K562 (cell line): Measurements from ENCODE around the gene UFC1. TPM values are rescaled to one million over a fixed set of nuclear protein-coding genes. Genes with fewer than 3 reads are reported as not detected.

ENCODE experiments used
- ATAC-seq: fragments of 200-7000 bp; cut with Tn5 transposase; 3 replicates; pipeline ENCODE4 v1.9.1; 2020; ENCODE audit warnings: moderate library complexity
- BruUV-seq: library from RNA; stranded (reverse); fragments of 400-500 nt; replicated peaks from 2 replicates; lab custom pipeline; 2021; lab: Mats Ljungman, UMichigan
- CTCF ChIA-PET: fragments of 300-600 bp; formaldehyde crosslinking; extraction: SDS; loops from one replicate; lab custom pipeline; 2021; ENCODE audit warnings: low intra/inter-chr PET ratio; lab: Yijun Ruan, JAX
- POLR2A ChIA-PET: fragments of 300-600, 350-650 bp; sonication (Branson Sonifier 250); formaldehyde crosslinking; extraction: SDS; loops from one replicate; lab custom pipeline; 2021; ENCODE audit warnings: antibody characterized with exemption, inconsistent platforms; lab: Yijun Ruan, JAX
- DNase-seq, 4 experiments: peaks; one replicate each; pipeline versions ENCODE4 v3.0.0 to v3.0.0-alpha.2; 2011 to 2018; ENCODE audit warnings: low spot score in 3 of 4, mixed read lengths in 3 of 4; ENCODE audit errors: extremely low read depth in 1 of 4
- FAIRE-seq: peaks from 2 replicates; lab custom pipeline; 2011; peaks lifted over from hg19 to GRCh38; lab: Jason Lieb, UNC
- H2AFZ ChIP-seq: 2 replicates; pipeline ENCODE4 v1.6.0; 2011; ENCODE audit warnings: low read depth, low read length, control low read depth, inconsistent platforms
- H3K27ac ChIP-seq: fragments of 200-600 bp; 3 replicates; pipeline ENCODE4 v1.8.0; 2011; ENCODE audit warnings: low read depth, mild to moderate bottlenecking, control low read depth, inconsistent platforms, low read length, moderate library complexity, mixed read lengths; ENCODE audit errors: extremely low read depth
- H3K27me3 ChIP-seq, 2 experiments: fragments of 300-600 bp in 1 of 2; 2 replicates in 1 of 2; 3 replicates in 1 of 2; pipeline versions ENCODE4 v1.6.0 to v1.8.0; 2011; ENCODE audit warnings: inconsistent platforms in 2 of 2, low read length in 2 of 2, mild to moderate bottlenecking in 1 of 2, mixed read lengths in 1 of 2, moderate library complexity in 1 of 2; ENCODE audit not compliant: control insufficient read depth in 2 of 2, insufficient read depth in 2 of 2
- H3K36me3 ChIP-seq: fragments of 300-600 bp; 3 replicates; pipeline ENCODE4 v1.8.0; 2011; ENCODE audit warnings: mild to moderate bottlenecking, low read length, inconsistent platforms; ENCODE audit not compliant: control insufficient read depth, insufficient read depth
- H3K4me1 ChIP-seq, 2 experiments: fragments of 200-600 bp in 1 of 2; replicated peaks in 1 of 2; 2 replicates in 1 of 2; 3 replicates in 1 of 2; pipeline versions ENCODE4 v1.5.1 to v1.8.0; 2011; ENCODE audit warnings: inconsistent platforms in 2 of 2, low read length in 2 of 2, mild to moderate bottlenecking in 1 of 2, mixed read lengths in 1 of 2, moderate library complexity in 1 of 2; ENCODE audit not compliant: control insufficient read depth in 2 of 2, insufficient read depth in 2 of 2
- H3K4me2 ChIP-seq: 2 replicates; pipeline ENCODE4 v1.6.1; 2011; ENCODE audit warnings: low read length, control low read depth, inconsistent platforms, mixed read lengths; ENCODE audit not compliant: insufficient read depth
- H3K4me3 ChIP-seq: fragments of 200-600 bp; sonication (generic), shearing (Covaris generic); 2 replicates; pipeline ENCODE4 v1.5.1; 2016; ENCODE audit warnings: control low read depth, inconsistent platforms
- H3K79me2 ChIP-seq: fragments of 200-600 bp; 3 replicates; pipeline ENCODE4 v1.8.0; 2011; ENCODE audit warnings: low read length, inconsistent platforms; ENCODE audit not compliant: control insufficient read depth, insufficient read depth
- H3K9ac ChIP-seq, 2 experiments: 2 replicates each; pipeline versions ENCODE4 v1.6.0 to v1.6.1; 2011; ENCODE audit warnings: low read depth in 2 of 2, low read length in 2 of 2, control low read depth in 1 of 2, inconsistent platforms in 1 of 2, mild to moderate bottlenecking in 1 of 2, mixed read lengths in 1 of 2; ENCODE audit not compliant: insufficient read depth in 1 of 2
- H3K9me1 ChIP-seq: one replicate; pipeline ENCODE4 v1.6.0; 2011; ENCODE audit warnings: inconsistent platforms, mild to moderate bottlenecking, low read length, moderate library complexity; ENCODE audit not compliant: control insufficient read depth, insufficient read depth
- H3K9me3 ChIP-seq: replicated peaks from 2 replicates; pipeline ENCODE4 v1.5.1; 2011; ENCODE audit warnings: low read depth, low read length, inconsistent platforms; ENCODE audit not compliant: control insufficient read depth, insufficient read depth
- H4K20me1 ChIP-seq: replicated peaks from 2 replicates; pipeline ENCODE4 v1.6.1; 2011; ENCODE audit warnings: low read length, inconsistent platforms, mixed read lengths; ENCODE audit not compliant: control insufficient read depth, insufficient read depth
- ASH1L ChIP-seq: fragments of 450-650 bp; IDR thresholded peaks from 2 replicates; pipeline ENCODE4 v1.6.1; 2018; ENCODE audit warnings: borderline replicate concordance, mild to moderate bottlenecking, low read depth; ENCODE audit not compliant: partially characterized antibody
- CHD4 ChIP-seq: fragments of 200-600 bp; sonication (generic); IDR thresholded peaks from 3 replicates; pipeline ENCODE4 v1.6.1; 2012; ENCODE audit warnings: low read depth, mild to moderate bottlenecking, mixed read lengths, low read length, inconsistent platforms; ENCODE audit not compliant: insufficient read depth, insufficient replicate concordance, poor library complexity, severe bottlenecking
- CTBP1 ChIP-seq: fragments of 450-650 bp; IDR thresholded peaks from 2 replicates; pipeline ENCODE4 v1.6.1; 2016; ENCODE audit warnings: borderline replicate concordance
- FIP1L1 ChIP-seq: fragments of 200-400 bp; formaldehyde crosslinking; IDR thresholded peaks from 2 replicates; pipeline ENCODE4 v1.6.1; 2018; ENCODE audit warnings: mild to moderate bottlenecking, low read depth, low read length; ENCODE audit not compliant: poor library complexity, severe bottlenecking
- KLF6 ChIP-seq: fragments of 250-450 bp; sonication (Bioruptor Pico); IDR thresholded peaks from 2 replicates; pipeline ENCODE4 v1.4.0; 2020; ENCODE audit warnings: mild to moderate bottlenecking, moderate library complexity, borderline replicate concordance
- MEIS2 ChIP-seq: fragments of 450-650 bp; IDR thresholded peaks from 2 replicates; pipeline ENCODE4 v1.6.1; 2014; ENCODE audit warnings: mild to moderate bottlenecking; ENCODE audit not compliant: partially characterized antibody
- NFE2L1 ChIP-seq: fragments of 450-650 bp; IDR thresholded peaks from 2 replicates; pipeline ENCODE4 v1.6.1; 2016; ENCODE audit warnings: missing genetic modification characterization, low read depth, mild to moderate bottlenecking, missing compliant biosample characterization, moderate library complexity, borderline replicate concordance
- NR2C1 ChIP-seq, 2 experiments: fragments of 450-650 bp; IDR thresholded peaks; 2 replicates each; pipeline ENCODE4 v1.6.1; 2017; ENCODE audit warnings: mild to moderate bottlenecking in 2 of 2, antibody characterized with exemption in 1 of 2, inconsistent platforms in 1 of 2, missing compliant biosample characterization in 1 of 2, missing genetic modification characterization in 1 of 2
- POLR2G ChIP-seq: fragments of 200-400 bp; formaldehyde crosslinking; IDR thresholded peaks from 2 replicates; pipeline ENCODE4 v1.6.1; 2017; ENCODE audit warnings: low read depth, mild to moderate bottlenecking, antibody characterized with exemption, low read length, moderate library complexity
- RCOR1 ChIP-seq, 2 experiments: IDR thresholded peaks; 2 replicates each; pipeline ENCODE4 v1.6.1; 2012; ENCODE audit warnings: low read depth in 2 of 2, low read length in 2 of 2, borderline replicate concordance in 1 of 2, improper control_type of control experiment in 1 of 2
- SIRT6 ChIP-seq: IDR thresholded peaks from one replicate; pipeline ENCODE4 v1.6.1; 2012; ENCODE audit warnings: low read depth, mild to moderate bottlenecking, control low read depth, inconsistent platforms, low read length, moderate library complexity
- SRSF1 ChIP-seq: fragments of 200-400 bp; formaldehyde crosslinking; IDR thresholded peaks from 2 replicates; pipeline ENCODE4 v1.6.1; 2017; ENCODE audit warnings: mild to moderate bottlenecking, low read depth, low read length, moderate library complexity
- ZNF12 ChIP-seq: sonication (generic); formaldehyde crosslinking; IDR thresholded peaks from 2 replicates; pipeline ENCODE4 v1.4.0; 2020; ENCODE audit warnings: mild to moderate bottlenecking, missing genetic modification reagents
- ZZZ3 ChIP-seq: fragments of 450-650 bp; IDR thresholded peaks from 2 replicates; pipeline ENCODE4 v1.6.1; 2016; ENCODE audit warnings: antibody characterized with exemption, mild to moderate bottlenecking, moderate library complexity
- WGBS: fragments of 100-300 bp; shearing (Covaris generic); methylation state at CpG from one replicate; pipeline ENCODE4 v1.1.6; 2016; ENCODE audit warnings: low coverage, mixed read lengths; ENCODE audit not compliant: insufficient coverage; ENCODE audit errors: missing lambda C conversion rate; 5-methylcytosine and 5-hydroxymethylcytosine counted together
- in situ Hi-C: fragments of 300-500 bp; cut with MboI; formaldehyde crosslinking; loops from 4 replicates; pipeline ENCODE4 v1.15.0; 2018; ENCODE audit warnings: inconsistent platforms, mixed read lengths
- intact Hi-C: fragments of 100-400 bp; cut with micrococcal nuclease; formaldehyde crosslinking; loops from 2 replicates; pipeline ENCODE4 v1.14.2; 2022
- polyA plus RNA-seq, 8 experiments: library from polyadenylated mRNA; depleted of rRNA in 4 of 8; stranded (reverse) in 5 of 8; unstranded in 3 of 8; fragments of >200 nt; fragmentation: Nextera tagmentation in 2 of 8; fragmentation: Illumina TruSeq in 1 of 8; extraction: Ambion mirVana in 2 of 8; extraction: Trizol in 1 of 8; gene quantifications; 2 replicates each; pipeline versions ENCODE4 v1.2.1 to v1.2.3, GENCODE V29; 2011 to 2014; ENCODE audit warnings: inconsistent platforms in 1 of 8, missing spikeins in 1 of 8
- total RNA-seq, 7 experiments: library from RNA; depleted of rRNA in 6 of 7; stranded (reverse); fragments of >200 nt in 6 of 7; fragmentation: Illumina TruSeq in 2 of 7; extraction: Trizol in 2 of 7; gene quantifications; 2 replicates each; pipeline versions ENCODE4 v1.2.1 to v1.2.3, GENCODE V29; 2011 to 2021; ENCODE audit warnings: low replicate concordance in 1 of 7
- TF ChIP-seq, protein P1 (sequence below): fragments of 150-350 bp; conservative IDR thresholded peaks from 2 replicates; pipeline ENCODE4 v1.6.1; 2014; ENCODE audit warnings: low read length
- TF ChIP-seq, protein P2 (sequence below): fragments of 450-650 bp; IDR thresholded peaks from 2 replicates; pipeline ENCODE4 v1.6.1; 2014; ENCODE audit warnings: low read depth, mild to moderate bottlenecking, moderate library complexity, borderline replicate concordance

The UFC1 gene
- total and polyA plus RNA-seq, 9 of the 15 experiments (the other 6 are each of a cell fraction or from before 2014, with no cell fraction given): 92.8 to 220 (median 161) TPM

DNA sequence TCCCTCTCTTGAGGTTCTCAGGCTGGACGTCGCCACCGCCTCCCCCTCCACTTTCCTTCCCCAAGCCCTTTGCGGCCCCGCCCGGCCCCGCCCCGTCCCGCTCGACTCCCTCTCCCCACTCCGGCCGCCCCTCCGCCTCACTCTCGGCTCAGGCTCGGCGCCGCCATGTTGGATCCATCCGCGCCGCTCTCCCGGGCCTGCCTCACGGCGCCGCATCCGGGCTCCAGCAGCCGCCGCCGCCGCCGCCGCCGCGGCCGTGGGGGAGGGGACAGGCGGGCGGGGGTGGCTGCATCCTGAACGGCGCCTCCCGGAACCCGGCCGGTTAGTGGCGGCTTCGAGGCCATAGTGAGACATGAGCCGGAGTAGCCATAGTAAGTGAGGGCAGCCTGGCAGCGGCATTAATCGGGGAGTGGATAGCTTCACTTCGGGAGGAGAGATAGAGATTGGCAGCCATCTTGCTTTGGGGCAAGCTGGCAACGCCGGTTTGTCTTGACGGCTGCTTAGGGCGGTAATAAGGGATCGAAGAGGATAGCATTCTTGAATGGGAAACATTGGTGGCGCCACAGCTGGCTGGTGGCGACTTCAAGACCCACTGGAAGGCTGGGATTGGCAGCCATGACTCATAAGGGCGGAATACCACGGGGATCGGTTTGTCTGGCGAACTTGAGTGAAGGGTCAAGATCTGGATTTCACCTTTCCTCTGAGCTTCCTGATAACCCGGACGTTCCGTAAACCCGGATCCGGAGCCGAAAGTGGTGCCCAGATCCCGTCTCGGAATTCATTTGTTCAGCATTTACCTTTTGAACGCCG is 21.2 kb upstream of the UFC1 start, which contains the start of gene DEDD:
Gene DEDD, minus strand, starts transcription at position 258 of the 810 bp plus-strand sequence. CDS start 8,205 bp downstream, outside the sequence.
- under 1% methylated on average over 44 of the region's 68 CpGs for WGBS
- H3K9me1 ChIP-seq: no peaks in the 10 kb centered on the region
- no peaks in the 10 kb centered on the region for H3K9me3 ChIP-seq
- in situ Hi-C loops: no loop called here
- H3K27ac ChIP-seq: peak within 1 kb of the TSS; percentile 89
- FAIRE-seq (peak; percentile 91), ATAC-seq (peak; percentile 97), DNase-seq (peak; percentile 92 to 96 (median 92))
- H4K20me1 ChIP-seq: no peaks in the 10 kb centered on the region
- H3K27me3 ChIP-seq: no peaks in the 10 kb centered on the region
- intact Hi-C loops: loop anchor here (1.0 to 10.0 kb wide), 4 partner anchors 13 to 408 kb away; partner anchors contain the start of gene PPOX
- peaks cover 58% of the 10 kb centered on the region for H3K79me2 ChIP-seq
- H2AFZ ChIP-seq: peak within 1 kb of the TSS; percentile 94
- H3K4me2 ChIP-seq: peak within 1 kb of the TSS; percentile 97
- peaks cover 32% of the 10 kb centered on the region for H3K36me3 ChIP-seq
- peak within 1 kb of the TSS; percentile 57 for H3K4me3 ChIP-seq
- no TSS peak for BruUV-seq
- peaks cover 7 to 15% of the 10 kb centered on the region in 2 experiments; a peak in 3 of 5 replicates for H3K4me1 ChIP-seq
- POLR2A ChIA-PET: interaction anchor here (0.6 to 4.2 kb wide), 24 partner anchors 8 to 769 kb away, joined by 3 to 20 read pairs (median 4); partner anchors contain the start of genes ADAMTS4, KLHDC9, NIT1 and PFDN2
- CTCF ChIA-PET: no interaction called here
- peak within 1 kb of the TSS; percentile 90 for H3K9ac ChIP-seq
- TF ChIP-seq CTBP1 (peak; percentile 80), NR2C1 (IDR thresholded peaks at IDR 0.05) (peak; percentile 91), NR2C1 (tag; IDR thresholded peaks at IDR 0.05) (peak; percentile 95), FIP1L1 (peak; percentile 73), ZZZ3 (no peak), POLR2G (peak; percentile 95), ASH1L (peak; percentile 59), KLF6 (CRISPR knock-in tag) (no peak), MEIS2 (peak; percentile 66), SIRT6 (no peak), CHD4 (no peak), NFE2L1 (tag) (no peak), RCOR1 (IDR thresholded peaks at IDR 0.05; ENCODE audit: borderline replicate concordance in 1 of 2, low read depth in 2 of 2, low read length in 2 of 2) (no peak), ZNF12 (CRISPR knock-in tag) (no peak), SRSF1 (no peak)
- TF ChIP-seq, protein P1, sequence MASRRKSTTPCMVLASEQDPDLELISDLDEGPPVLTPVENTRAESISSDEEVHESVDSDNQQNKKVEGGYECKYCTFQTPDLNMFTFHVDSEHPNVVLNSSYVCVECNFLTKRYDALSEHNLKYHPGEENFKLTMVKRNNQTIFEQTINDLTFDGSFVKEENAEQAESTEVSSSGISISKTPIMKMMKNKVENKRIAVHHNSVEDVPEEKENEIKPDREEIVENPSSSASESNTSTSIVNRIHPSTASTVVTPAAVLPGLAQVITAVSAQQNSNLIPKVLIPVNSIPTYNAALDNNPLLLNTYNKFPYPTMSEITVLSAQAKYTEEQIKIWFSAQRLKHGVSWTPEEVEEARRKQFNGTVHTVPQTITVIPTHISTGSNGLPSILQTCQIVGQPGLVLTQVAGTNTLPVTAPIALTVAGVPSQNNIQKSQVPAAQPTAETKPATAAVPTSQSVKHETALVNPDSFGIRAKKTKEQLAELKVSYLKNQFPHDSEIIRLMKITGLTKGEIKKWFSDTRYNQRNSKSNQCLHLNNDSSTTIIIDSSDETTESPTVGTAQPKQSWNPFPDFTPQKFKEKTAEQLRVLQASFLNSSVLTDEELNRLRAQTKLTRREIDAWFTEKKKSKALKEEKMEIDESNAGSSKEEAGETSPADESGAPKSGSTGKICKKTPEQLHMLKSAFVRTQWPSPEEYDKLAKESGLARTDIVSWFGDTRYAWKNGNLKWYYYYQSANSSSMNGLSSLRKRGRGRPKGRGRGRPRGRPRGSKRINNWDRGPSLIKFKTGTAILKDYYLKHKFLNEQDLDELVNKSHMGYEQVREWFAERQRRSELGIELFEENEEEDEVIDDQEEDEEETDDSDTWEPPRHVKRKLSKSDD: no peak
- TF ChIP-seq, protein P2, sequence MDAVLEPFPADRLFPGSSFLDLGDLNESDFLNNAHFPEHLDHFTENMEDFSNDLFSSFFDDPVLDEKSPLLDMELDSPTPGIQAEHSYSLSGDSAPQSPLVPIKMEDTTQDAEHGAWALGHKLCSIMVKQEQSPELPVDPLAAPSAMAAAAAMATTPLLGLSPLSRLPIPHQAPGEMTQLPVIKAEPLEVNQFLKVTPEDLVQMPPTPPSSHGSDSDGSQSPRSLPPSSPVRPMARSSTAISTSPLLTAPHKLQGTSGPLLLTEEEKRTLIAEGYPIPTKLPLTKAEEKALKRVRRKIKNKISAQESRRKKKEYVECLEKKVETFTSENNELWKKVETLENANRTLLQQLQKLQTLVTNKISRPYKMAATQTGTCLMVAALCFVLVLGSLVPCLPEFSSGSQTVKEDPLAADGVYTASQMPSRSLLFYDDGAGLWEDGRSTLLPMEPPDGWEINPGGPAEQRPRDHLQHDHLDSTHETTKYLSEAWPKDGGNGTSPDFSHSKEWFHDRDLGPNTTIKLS: no peak
